CD4-positive, alpha-beta T cell (primary cell): ENCODE results near the gene SECTM1. TPM values are rescaled to one million over a fixed set of nuclear protein-coding genes. Genes with fewer than 3 reads are reported as not detected.

Experiments
- ATAC-seq: fragments of 200-7000 bp; cut with Tn5 transposase; one replicate; pipeline ENCODE4 v1.10.0; 2022; ENCODE audit warnings: mild to moderate bottlenecking; ENCODE audit not compliant: poor library complexity
- CTCF ChIA-PET: fragments of 350-600 bp; sonication (Branson Sonifier 250); formaldehyde crosslinking; loops from one replicate; lab custom pipeline; 2021; ENCODE audit warnings: antibody characterized with exemption, inconsistent platforms; lab: Charles Lee
- POLR2A ChIA-PET: fragments of 350-600 bp; sonication (Branson Sonifier 250); formaldehyde crosslinking; loops from one replicate; lab custom pipeline; 2021; ENCODE audit warnings: antibody characterized with exemption, inconsistent platforms; lab: Charles Lee
- DNase-seq, 14 experiments: peaks; one replicate each; pipeline ENCODE4 v3.0.0-alpha.2; 2013 to 2020; ENCODE audit warnings: mixed read lengths in 2 of 14
- H3K27ac ChIP-seq, 2 donors: one replicate each; pipeline versions ENCODE4 v1.5.1 to v1.7.0; 2013; ENCODE audit warnings: low read length in 2 of 2, low read depth in 1 of 2, mild to moderate bottlenecking in 1 of 2
- H3K27me3 ChIP-seq, 2 experiments: 1 replicate in 1 of 2; 2 replicates in 1 of 2; pipeline versions ENCODE4 v1.6.1 to v1.7.0; 2013; ENCODE audit warnings: low read length in 2 of 2, control low read depth in 1 of 2, mild to moderate bottlenecking in 1 of 2, moderate library complexity in 1 of 2; ENCODE audit not compliant: insufficient read depth in 2 of 2, control insufficient read depth in 1 of 2
- H3K36me3 ChIP-seq: one replicate; pipeline ENCODE4 v1.6.1; 2013; ENCODE audit warnings: low read length, control low read depth; ENCODE audit not compliant: insufficient read depth
- H3K4me1 ChIP-seq: one replicate; pipeline ENCODE4 v1.6.1; 2013; ENCODE audit warnings: low read length, control low read depth; ENCODE audit not compliant: insufficient read depth
- H3K4me3 ChIP-seq: one replicate; pipeline ENCODE4 v1.5.1; 2013; ENCODE audit warnings: mild to moderate bottlenecking, low read length, moderate library complexity
- H3K9me3 ChIP-seq, 2 experiments: 1 replicate in 1 of 2; 2 replicates in 1 of 2; pipeline versions ENCODE4 v1.6.1 to v1.7.0; 2013; ENCODE audit warnings: low read length in 2 of 2, mild to moderate bottlenecking in 2 of 2, control low read depth in 1 of 2, moderate library complexity in 1 of 2; ENCODE audit not compliant: control insufficient read depth in 1 of 2, insufficient read depth in 1 of 2
- H3K27ac Mint-ChIP-seq: one replicate; pipeline ENCODE4 v1.8.0; 2020; ENCODE audit warnings: mixed read lengths
- H3K27me3 Mint-ChIP-seq: one replicate; pipeline ENCODE4 v1.8.0; 2021; ENCODE audit warnings: mixed read lengths
- H3K36me3 Mint-ChIP-seq: one replicate; pipeline ENCODE4 v1.8.0; 2021; ENCODE audit warnings: low read depth, mixed read lengths
- H3K4me1 Mint-ChIP-seq: one replicate; pipeline ENCODE4 v1.8.0; 2021; ENCODE audit warnings: low read depth, mixed read lengths
- H3K4me3 Mint-ChIP-seq: one replicate; pipeline ENCODE4 v1.8.0; 2020; ENCODE audit warnings: mild to moderate bottlenecking, mixed read lengths
- H3K9me3 Mint-ChIP-seq: one replicate; pipeline ENCODE4 v1.8.0; 2020; ENCODE audit warnings: mixed read lengths
- intact Hi-C, 2 experiments: fragments of 100-400 bp; cut with DNase I in 1 of 2; cut with micrococcal nuclease in 1 of 2; formaldehyde crosslinking; loops; one replicate each; pipeline versions ENCODE4 v1.15.1 to v1.9.0; 2023 to 2025; cut with DNase I, micrococcal nuclease
- total RNA-seq, 174 experiments: library from RNA in 2 of 174; stranded (reverse) in 2 of 174; gene quantifications; one replicate each; pipeline ENCODE4 v1.2.3 and lab custom pipeline; 2021 to 2026
- TF ChIP-seq, protein P1 (sequence below): fragments of 200-600 bp; IDR thresholded peaks from one replicate; pipeline ENCODE4 v1.8.0; 2022; ENCODE audit warnings: antibody characterized with exemption, mild to moderate bottlenecking

Gene SECTM1
- total RNA-seq, 2 experiments from 2014 or later: 2.1 to 3.1 TPM

DNA sequence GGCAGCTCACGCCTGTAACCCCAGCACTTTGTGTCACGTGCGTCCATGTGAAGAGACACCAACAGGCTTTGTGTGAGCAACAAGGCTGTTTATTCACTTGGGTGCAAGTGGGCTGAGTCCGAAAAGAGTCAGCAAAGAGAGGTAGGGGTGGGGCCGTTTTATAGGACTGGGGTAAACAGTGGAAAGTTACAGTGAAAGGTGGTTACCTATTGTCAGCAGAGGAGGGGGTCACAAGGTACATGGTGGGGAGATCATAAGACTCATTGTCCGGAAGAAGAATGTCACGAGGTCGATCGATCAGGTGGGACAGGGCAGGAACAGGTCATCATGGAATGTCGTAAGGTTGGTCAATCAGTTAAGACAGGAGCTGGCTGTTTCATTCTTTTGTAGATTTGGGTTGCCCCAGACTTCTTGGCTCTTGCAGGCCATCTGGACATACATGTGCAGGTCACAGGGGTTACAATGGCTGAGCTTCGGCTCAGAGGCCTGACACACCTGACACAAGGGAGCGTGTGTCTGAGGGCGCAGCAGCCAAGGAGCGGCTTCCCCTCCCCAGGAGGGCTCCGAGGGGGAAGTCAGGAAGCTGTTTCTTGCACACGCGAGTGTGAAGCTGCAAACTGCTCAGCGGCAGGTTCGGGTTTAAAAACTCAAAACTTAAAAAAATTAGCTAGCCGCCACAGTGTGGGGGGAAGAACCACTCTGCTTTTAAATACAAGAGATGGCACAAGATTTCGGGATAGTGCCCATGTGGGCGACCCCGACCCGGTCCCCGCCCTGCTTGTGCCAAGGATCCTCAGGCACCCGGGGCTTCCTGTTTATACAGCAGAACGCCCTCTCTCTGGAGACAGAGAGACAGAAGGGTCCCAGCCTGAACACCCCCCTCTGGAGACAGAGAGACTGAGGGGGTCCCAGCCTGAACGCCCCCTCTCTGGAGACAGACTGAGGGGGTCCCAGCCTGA, 13.1 kb upstream of the SECTM1 start:
- H3K27me3 Mint-ChIP-seq: peaks cover 7% of the 10 kb centered on the region
- TF ChIP-seq, protein P1, sequence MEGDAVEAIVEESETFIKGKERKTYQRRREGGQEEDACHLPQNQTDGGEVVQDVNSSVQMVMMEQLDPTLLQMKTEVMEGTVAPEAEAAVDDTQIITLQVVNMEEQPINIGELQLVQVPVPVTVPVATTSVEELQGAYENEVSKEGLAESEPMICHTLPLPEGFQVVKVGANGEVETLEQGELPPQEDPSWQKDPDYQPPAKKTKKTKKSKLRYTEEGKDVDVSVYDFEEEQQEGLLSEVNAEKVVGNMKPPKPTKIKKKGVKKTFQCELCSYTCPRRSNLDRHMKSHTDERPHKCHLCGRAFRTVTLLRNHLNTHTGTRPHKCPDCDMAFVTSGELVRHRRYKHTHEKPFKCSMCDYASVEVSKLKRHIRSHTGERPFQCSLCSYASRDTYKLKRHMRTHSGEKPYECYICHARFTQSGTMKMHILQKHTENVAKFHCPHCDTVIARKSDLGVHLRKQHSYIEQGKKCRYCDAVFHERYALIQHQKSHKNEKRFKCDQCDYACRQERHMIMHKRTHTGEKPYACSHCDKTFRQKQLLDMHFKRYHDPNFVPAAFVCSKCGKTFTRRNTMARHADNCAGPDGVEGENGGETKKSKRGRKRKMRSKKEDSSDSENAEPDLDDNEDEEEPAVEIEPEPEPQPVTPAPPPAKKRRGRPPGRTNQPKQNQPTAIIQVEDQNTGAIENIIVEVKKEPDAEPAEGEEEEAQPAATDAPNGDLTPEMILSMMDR: no peak
- intact Hi-C loops: no loop called here
- no peak overlapping the region for H3K27ac Mint-ChIP-seq
- ChIA-PET CTCF (interaction anchor here (1.2 to 1.3 kb wide), 2 partner anchors 46 to 78 kb away, joined by 3 to 4 read pairs; no protein-coding TSS in a partner anchor), POLR2A (interaction anchor here (0.6 kb wide), 1 partner anchor 21 kb away, joined by 4 read pairs; no protein-coding TSS in a partner anchor)
- DNase-seq (peak in 1 of 14 experiments; percentile 27), ATAC-seq (peak; percentile 44)
- no peaks in the 10 kb centered on the region for H3K36me3 Mint-ChIP-seq
- H3K4me3 Mint-ChIP-seq: no peak overlapping the region
- H3K9me3 Mint-ChIP-seq: no peaks in the 10 kb centered on the region
- Histone ChIP-seq H3K4me1 (peaks cover 11% of the 10 kb centered on the region), H3K27ac (no peak overlapping the region), H3K27me3 (peaks cover 0 to 4% of the 10 kb centered on the region in 2 experiments), H3K36me3 (no peaks in the 10 kb centered on the region), H3K9me3 (no peaks in the 10 kb centered on the region), H3K4me3 (no peak overlapping the region)
- H3K4me1 Mint-ChIP-seq: peaks cover 6% of the 10 kb centered on the region

DNA sequence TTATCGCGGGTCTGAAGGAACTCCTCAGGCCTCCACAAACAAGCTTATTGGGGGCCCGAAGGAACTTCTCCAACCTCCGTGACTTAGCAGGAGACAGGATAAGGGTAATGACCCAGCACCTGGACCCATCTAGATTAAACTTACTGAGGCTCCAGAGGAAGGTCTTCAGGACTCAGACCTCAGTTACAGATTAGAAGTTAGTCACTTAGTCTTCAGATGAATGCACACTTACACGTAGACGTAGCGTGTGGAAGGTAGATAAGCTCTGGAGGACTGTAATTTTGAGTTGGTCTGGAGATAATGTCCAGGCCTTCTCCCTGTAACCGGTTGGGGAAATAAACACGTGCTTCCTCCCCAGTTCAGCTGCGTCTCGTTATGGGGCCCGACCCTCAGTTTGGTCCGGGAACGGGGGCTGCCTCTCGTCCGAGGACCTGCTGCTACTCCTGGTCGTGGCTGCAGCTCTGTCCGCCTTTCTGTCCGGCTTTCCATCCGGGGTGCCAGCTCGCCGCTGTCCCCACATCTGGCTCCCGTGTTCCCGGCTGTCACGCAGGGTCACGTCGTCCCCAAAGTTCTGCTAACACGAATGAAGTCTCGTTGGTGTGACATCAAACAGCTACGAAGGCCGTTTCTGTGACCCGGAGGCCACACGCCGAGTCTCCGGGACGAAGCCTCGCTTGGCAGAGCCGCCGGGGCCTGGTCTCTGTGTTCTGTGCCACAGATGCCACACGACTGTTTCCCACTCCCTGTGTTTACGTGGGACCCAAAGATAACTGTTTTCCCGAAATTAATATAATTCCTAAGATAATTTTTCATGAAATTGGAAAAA, 11.8 kb upstream of the SECTM1 start:
- no peak overlapping the region for H3K4me3 Mint-ChIP-seq
- no peak for ATAC-seq
- POLR2A ChIA-PET: no interaction called here

More for the DNA sequence above, 11.8 kb upstream of the SECTM1 start:
- H3K36me3 Mint-ChIP-seq: no peaks in the 10 kb centered on the region
- Histone ChIP-seq H3K36me3 (no peaks in the 10 kb centered on the region), H3K9me3 (no peaks in the 10 kb centered on the region), H3K27ac (no peak overlapping the region), H3K4me3 (no peak overlapping the region), H3K27me3 (no peaks in the 10 kb centered on the region), H3K4me1 (peaks cover 8% of the 10 kb centered on the region)
- H3K27ac Mint-ChIP-seq: no peak overlapping the region
- DNase-seq: no peak
- H3K27me3 Mint-ChIP-seq: peaks cover 7% of the 10 kb centered on the region
- intact Hi-C loops: no loop called here
- H3K4me1 Mint-ChIP-seq: peaks cover 6% of the 10 kb centered on the region
- H3K9me3 Mint-ChIP-seq: no peaks in the 10 kb centered on the region
- TF ChIP-seq, protein P1: no peak
- CTCF ChIA-PET: interaction anchor here (1.2 kb wide), 1 partner anchor 79 kb away, joined by 3 read pairs; no protein-coding TSS in a partner anchor
